GM21360 (cell line): ENCODE measurements around the gene RPS17.
"Not testable (repeated sequence)": the region's sequence is repeated elsewhere in the genome, so short reads cannot be mapped to it uniquely, and the experiment has no call there.

Experiments
- ATAC-seq: cut with Tn5 transposase; IDR thresholded peaks from one replicate; pipeline ENCODE4 v1.9.1; 2021; ENCODE audit warnings: mild to moderate bottlenecking, moderate library complexity; ENCODE audit not compliant: unreplicated experiment

RPS17 gene

GRCh38 chr15:82530006-82530405, 10.3 kb downstream of the RPS17 start:
- no peak for ATAC-seq

GRCh38 chr15:82513587-82513986, 26.7 kb downstream of the RPS17 start:
- not testable (repeated sequence) for ATAC-seq

- not testable (repeated sequence) for ATAC-seq
Observed at GRCh38 chr15:82507693-82508092, 32.6 kb downstream of the RPS17 start.

- not testable (repeated sequence) for ATAC-seq
Observed at GRCh38 chr15:82507087-82507486, 33.2 kb downstream of the RPS17 start.

- ATAC-seq = not testable (repeated sequence)
Observed at GRCh38 chr15:82505842-82506241, 34.4 kb downstream of the RPS17 start.

GRCh38 chr15:82504074-82504473, 36.2 kb downstream of the RPS17 start:
- ATAC-seq = not testable (repeated sequence)

- not testable (repeated sequence) for ATAC-seq
Observed at GRCh38 chr15:82502700-82503339, 37.4 kb downstream of the RPS17 start.

- ATAC-seq = not testable (repeated sequence)
Observed at GRCh38 chr15:82500772-82501171, 39.5 kb downstream of the RPS17 start.

GRCh38 chr15:82497978-82498377, 42.3 kb downstream of the RPS17 start:
- not testable (repeated sequence) for ATAC-seq

- not testable (repeated sequence) for ATAC-seq
Observed at GRCh38 chr15:82488250-82488649, 52.0 kb downstream of the RPS17 start.

GRCh38 chr15:82487045-82487444, 53.2 kb downstream of the RPS17 start:
- not testable (repeated sequence) for ATAC-seq
